Measurements from ENCODE around the gene NODAL.
"Not testable (repeated sequence)": the region's sequence is repeated elsewhere in the genome, so short reads cannot be mapped to it uniquely, and the experiment has no call there.

Gene NODAL

GRCh38 chr10:70441161-70441894 lies at the start of gene NODAL:
Gene NODAL, minus strand, starts transcription at chr10:70441681. Its CDS starts 14 bp downstream, at chr10:70441667.
- DNase-seq: no peak
- in situ Hi-C loops (cut with MboI; ENCODE audit: low pct_unique_long_range_greater_than_20kb, low sequenced_read_pairs): no loop called here

- in situ Hi-C loops (cut with MboI; ENCODE audit: low pct_unique_long_range_greater_than_20kb, low sequenced_read_pairs): no loop called here
- no peak for DNase-seq
Measured at GRCh38 chr10:70490142-70490541, 48.7 kb upstream of the NODAL start.

GRCh38 chr10:70487824-70488223 lies 46.3 kb upstream of the NODAL start:
- no peak for DNase-seq
- in situ Hi-C loops (cut with MboI; ENCODE audit: low pct_unique_long_range_greater_than_20kb, low sequenced_read_pairs): no loop called here

GRCh38 chr10:70483872-70484271 lies 42.4 kb upstream of the NODAL start:
- DNase-seq; in situ Hi-C loops (cut with MboI; ENCODE audit: low pct_unique_long_range_greater_than_20kb, low sequenced_read_pairs): not testable (repeated sequence)

GRCh38 chr10:70482982-70483760 lies 41.7 kb upstream of the NODAL start:
- DNase-seq: no peak

GRCh38 chr10:70481831-70482530 lies 40.5 kb upstream of the NODAL start:
- DNase-seq: no peak
- in situ Hi-C loops (cut with MboI; ENCODE audit: low pct_unique_long_range_greater_than_20kb, low sequenced_read_pairs): no loop called here

More at GRCh38 chr10:70482982-70483760, 41.7 kb upstream of the NODAL start:
- in situ Hi-C loops (cut with MboI; ENCODE audit: low pct_unique_long_range_greater_than_20kb, low sequenced_read_pairs): no loop called here

DNA sequence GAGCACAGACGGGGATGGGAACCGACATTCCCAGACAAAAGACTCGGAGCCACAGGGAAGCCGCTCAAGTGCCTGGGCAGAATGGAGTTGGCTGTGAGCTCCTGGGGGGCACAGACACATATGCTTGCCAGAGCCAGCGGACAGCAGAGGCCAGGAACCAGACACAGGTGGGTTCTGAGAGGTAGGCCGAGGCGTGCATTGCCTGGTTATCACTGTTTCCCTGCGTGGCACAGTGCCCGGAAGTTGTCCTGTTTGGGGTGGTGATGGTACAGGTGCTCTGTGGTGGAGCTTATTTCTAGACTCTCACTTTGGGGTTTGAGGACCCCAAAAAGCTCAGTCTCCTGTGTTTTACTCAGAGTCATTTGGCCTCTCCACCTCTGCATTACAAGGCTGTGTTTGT lies 39.6 kb upstream of the NODAL start:
- in situ Hi-C loops (cut with MboI; ENCODE audit: low pct_unique_long_range_greater_than_20kb, low sequenced_read_pairs): no loop called here
- no peak for DNase-seq

DNA sequence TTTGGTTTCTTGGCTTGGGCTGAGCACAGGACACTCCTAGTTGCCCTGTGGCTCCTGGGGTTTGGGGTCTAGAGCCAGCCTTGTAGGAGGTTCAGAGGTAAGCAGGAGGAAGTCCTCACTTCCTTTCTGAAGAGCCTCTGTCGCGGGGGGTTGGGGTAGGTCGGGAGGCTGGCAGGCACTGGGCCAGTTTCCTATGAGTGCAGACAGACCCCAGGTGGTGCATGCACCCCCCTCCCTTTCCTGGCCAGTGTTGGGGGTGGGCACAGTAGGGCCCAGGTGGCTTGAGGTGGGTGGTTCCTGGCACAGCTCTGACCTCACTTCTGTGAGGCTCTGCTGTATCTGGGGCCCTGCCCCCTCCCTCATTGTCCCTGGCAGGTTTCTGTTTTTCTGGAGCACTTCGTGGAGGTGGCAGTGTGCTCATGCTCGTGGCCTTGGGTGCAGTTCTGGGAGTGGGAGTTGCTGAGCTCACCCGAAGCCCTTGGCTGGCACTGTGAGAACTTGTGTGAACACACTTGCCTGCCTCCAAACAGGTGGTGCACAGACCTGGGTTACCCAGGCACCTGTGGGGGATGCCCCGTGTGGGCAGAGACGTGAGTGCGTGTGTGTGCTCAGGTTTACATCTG lies 38.9 kb upstream of the NODAL start:
- in situ Hi-C loops (cut with MboI; ENCODE audit: low pct_unique_long_range_greater_than_20kb, low sequenced_read_pairs): no loop called here
- DNase-seq: peak; percentile 79

DNA sequence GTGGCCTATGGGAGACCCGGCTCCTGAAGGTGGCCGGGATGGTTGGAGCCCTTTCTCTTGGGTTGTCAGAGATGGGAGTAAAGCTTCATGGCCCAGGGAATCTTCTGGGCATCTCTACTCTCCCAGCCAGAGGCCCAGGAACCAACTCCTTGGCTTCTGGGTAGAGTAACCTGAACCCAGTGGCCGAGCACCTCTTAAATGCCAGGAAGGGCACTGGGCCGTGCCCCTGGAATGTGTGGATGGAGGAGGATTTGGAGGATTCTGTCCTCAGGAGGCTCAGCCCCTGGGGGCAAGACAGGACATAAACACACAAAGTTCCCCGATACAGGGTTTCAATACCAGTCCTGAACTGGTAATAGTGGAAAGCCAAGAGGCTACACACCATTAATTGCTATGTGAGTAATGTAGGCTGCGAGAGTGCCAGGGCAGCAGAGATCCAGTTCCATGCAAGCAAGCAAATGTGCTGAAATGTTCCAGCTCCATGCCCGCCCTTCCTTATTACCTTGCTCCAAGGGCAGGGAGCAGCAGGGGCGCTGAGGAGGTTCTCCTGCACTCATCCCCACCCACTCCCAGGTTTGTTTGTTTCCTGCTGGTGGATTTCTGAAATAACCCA lies 38.3 kb upstream of the NODAL start:
- in situ Hi-C loops (cut with MboI; ENCODE audit: low pct_unique_long_range_greater_than_20kb, low sequenced_read_pairs): no loop called here
- DNase-seq: peak; percentile 21

GRCh38 chr10:70479165-70479581 lies 37.7 kb upstream of the NODAL start:
- peak; percentile 36 for DNase-seq
- in situ Hi-C loops (cut with MboI; ENCODE audit: low pct_unique_long_range_greater_than_20kb, low sequenced_read_pairs): no loop called here

- in situ Hi-C loops (cut with MboI; ENCODE audit: low pct_unique_long_range_greater_than_20kb, low sequenced_read_pairs): no loop called here
- peak; percentile 88 for DNase-seq
Measured at GRCh38 chr10:70478191-70479164, 37.0 kb upstream of the NODAL start, which contains the start of gene PALD1. Gene PALD1, plus strand, starts transcription at chr10:70478767. Its CDS starts 47,185 bp downstream, at chr10:70525952.

DNA sequence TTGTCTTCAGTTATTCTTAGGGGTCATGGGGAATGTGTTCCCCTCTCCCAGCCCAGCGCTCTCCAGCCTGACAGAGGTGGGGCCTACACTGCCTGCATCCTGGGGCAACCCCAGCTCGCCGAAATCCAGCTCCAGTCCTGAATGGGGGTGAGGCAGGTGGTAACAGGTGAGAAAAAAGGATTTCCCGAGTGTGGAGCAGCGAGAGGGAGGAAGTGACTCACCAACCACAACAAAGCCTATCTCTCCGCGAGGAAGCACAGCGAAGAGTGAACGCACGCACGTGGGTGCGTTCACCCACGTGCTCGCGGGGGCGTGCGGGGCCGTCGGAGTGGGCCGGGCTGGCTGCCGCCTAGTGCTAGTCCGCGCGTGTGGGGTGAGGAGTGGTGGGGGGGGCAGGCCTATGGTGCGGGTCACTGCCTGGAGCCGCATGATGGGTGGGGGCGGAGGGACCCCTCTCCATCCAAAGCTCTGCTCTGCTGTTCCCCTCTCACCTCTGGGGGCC lies 36.2 kb upstream of the NODAL start:
- in situ Hi-C loops (cut with MboI; ENCODE audit: low pct_unique_long_range_greater_than_20kb, low sequenced_read_pairs): no loop called here
- DNase-seq: peak; percentile 38

DNA sequence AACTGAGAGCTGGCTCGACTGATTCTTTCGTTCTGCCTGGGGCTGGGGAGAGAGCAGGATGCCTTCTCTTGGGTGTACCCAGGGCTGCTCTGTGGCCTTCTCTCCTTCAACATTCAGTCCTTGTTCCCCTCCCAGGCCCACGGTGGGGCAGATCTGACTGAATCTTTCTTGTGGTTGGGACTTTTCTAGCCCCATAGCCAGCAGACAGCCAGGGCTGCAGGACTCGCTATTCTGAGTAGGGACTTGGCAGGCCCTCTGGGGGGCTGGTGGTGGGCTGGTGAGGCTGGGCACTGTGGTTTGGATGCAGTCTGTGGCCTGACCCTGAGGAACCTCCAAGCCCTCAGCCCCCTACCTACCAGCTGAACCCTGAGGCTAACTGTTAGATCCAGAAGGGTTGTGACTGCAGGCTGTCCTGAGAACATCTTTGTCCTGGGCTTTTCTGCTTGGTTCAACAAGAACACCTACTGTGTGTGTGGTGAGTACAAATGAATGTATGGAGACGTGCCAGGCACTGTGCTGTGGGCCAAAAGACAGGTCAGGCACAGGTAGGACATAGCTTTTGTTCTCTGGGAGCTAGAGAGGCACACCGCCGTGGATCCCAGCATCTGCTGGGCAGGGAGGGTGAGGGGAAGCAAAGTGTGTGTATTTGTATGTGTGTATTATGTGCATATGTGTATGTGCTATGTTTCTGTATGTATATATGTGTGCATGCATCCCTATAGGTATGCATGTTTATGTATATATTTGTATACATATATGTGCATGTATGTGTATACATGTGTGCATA lies 35.0 kb upstream of the NODAL start:
- no peak for DNase-seq
- in situ Hi-C loops (cut with MboI; ENCODE audit: low pct_unique_long_range_greater_than_20kb, low sequenced_read_pairs): no loop called here

- DNase-seq: no peak
- in situ Hi-C loops (cut with MboI; ENCODE audit: low pct_unique_long_range_greater_than_20kb, low sequenced_read_pairs): no loop called here
Measured at GRCh38 chr10:70475661-70476060, 34.2 kb upstream of the NODAL start.

- in situ Hi-C loops (cut with MboI; ENCODE audit: low pct_unique_long_range_greater_than_20kb, low sequenced_read_pairs): no loop called here
- DNase-seq: no peak
Measured at GRCh38 chr10:70474780-70475179, 33.3 kb upstream of the NODAL start.

DNA sequence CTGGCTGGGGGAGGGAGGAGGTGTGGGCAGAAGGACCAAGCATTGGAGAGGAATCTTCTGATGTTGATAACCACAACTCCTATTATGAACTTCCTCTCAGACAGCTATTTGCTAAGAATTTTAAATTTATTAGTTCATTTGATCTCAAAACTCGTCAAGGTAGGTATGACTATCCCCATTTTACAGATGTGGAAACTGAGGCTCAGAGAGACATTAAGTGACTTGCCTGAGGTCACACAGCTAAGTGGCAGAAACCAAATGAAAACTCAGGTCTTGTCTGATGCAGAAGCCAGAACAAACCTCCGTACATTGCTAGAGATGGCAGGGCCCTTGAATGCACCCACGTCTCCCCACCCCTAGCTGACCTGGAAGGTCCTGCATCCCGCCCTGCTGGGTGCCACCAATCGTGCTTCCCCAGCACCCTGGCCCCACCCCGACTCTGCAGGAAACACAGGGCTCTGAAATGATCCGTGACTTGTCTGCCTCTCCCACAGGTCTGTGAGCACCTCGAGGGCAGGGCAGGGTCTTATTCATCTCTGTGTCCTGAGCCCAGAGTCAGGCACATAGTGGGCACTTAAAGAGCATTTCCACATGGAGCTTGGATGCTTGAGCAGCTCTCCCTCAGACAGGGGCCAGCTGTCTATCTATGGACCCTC lies 31.4 kb upstream of the NODAL start:
- in situ Hi-C loops (cut with MboI; ENCODE audit: low pct_unique_long_range_greater_than_20kb, low sequenced_read_pairs): no loop called here
- DNase-seq: no peak
